ENCODE data around the gene DNAH8. TPM values are rescaled to one million over a fixed set of nuclear protein-coding genes. Genes with fewer than 3 reads are reported as not detected.

The DNAH8 gene
- total RNA-seq, 1 experiment from 2014 or later = not detected

- no TSS peak for BruUV-seq (replicated peaks)
- Histone ChIP-seq H4K20me1 (ENCODE audit: insufficient read depth) (no peaks in the 10 kb centered on the region), H3K79me2 (ENCODE audit: insufficient read depth, low read length) (no peaks in the 10 kb centered on the region), H2AFZ (ENCODE audit: low read depth, low read length, poor library complexity, severe bottlenecking) (no peak overlapping the region), H3K4me2 (ENCODE audit: low read length) (no peak overlapping the region), H3K9ac (ENCODE audit: low read length) (no peak overlapping the region), H3K36me3 (ENCODE audit: control insufficient read depth in 1 of 2, insufficient read depth in 2 of 2, low read length in 2 of 2) (no peaks in the 10 kb centered on the region), H3K27me3 (ENCODE audit: insufficient read depth, low read length) (peaks cover 48% of the 10 kb centered on the region), H3K9me2 (ENCODE audit: insufficient read depth) (no peaks in the 10 kb centered on the region), H3K9me3 (ENCODE audit: control insufficient read depth in 1 of 2, insufficient read depth in 1 of 2, low read depth in 1 of 2, low read length in 2 of 2) (no peaks in the 10 kb centered on the region), H3K4me1 (ENCODE audit: control insufficient read depth in 1 of 2, insufficient read depth in 2 of 2, low read length in 2 of 2) (no peaks in the 10 kb centered on the region), H3K27ac (ENCODE audit: low read depth, low read length) (no peak overlapping the region), H3K4me3 (replicated peaks in 1 of 2; ENCODE audit: low read depth in 1 of 2, low read length in 2 of 2) (no peak overlapping the region)
- RAD21 ChIA-PET (ENCODE audit: low non-redundant PET in 1 of 2, low total read pairs in 2 of 2, uncharacterized antibody in 2 of 2, unreplicated experiment in 2 of 2) = interaction anchor here in 1 of 2 experiments (0.6 kb wide), 1 partner anchor 13 kb away, joined by 3 read pairs; no protein-coding TSS in a partner anchor
- intact Hi-C loops (cut with micrococcal nuclease) = no loop called here
- no peak for DNase-seq (ENCODE audit: low read depth, low spot score)
- TF ChIP-seq MAX (IDR thresholded peaks at IDR 0.05) (no peak), POLR2A (IDR thresholded peaks at IDR 0.05; ENCODE audit: borderline replicate concordance, extremely low read depth, insufficient read depth, insufficient read length) (no peak), ZBTB33 (IDR thresholded peaks at IDR 0.05; ENCODE audit: extremely low read depth, insufficient replicate concordance, low read length) (no peak), SIN3A (IDR thresholded peaks at IDR 0.05; ENCODE audit: low read depth) (no peak), YY1 (IDR thresholded peaks at IDR 0.05; ENCODE audit: extremely low read depth, insufficient replicate concordance, low read depth, low read length) (no peak), EGR1 (IDR thresholded peaks at IDR 0.05; ENCODE audit: low read depth) (no peak), SRF (IDR thresholded peaks at IDR 0.05; ENCODE audit: low read depth) (no peak), EZH2phosphoT487 (IDR thresholded peaks at IDR 0.05; ENCODE audit: borderline replicate concordance) (no peak), ATF3 (IDR thresholded peaks at IDR 0.05) (no peak), ELF1 (IDR thresholded peaks at IDR 0.05; ENCODE audit: borderline replicate concordance, low read depth) (no peak), JUND (IDR thresholded peaks at IDR 0.05) (no peak), REST (IDR thresholded peaks at IDR 0.05; ENCODE audit: low read depth) (no peak), CTCF (IDR thresholded peaks at IDR 0.05 in 2 of 3, conservative IDR thresholded peaks at IDR 0.05 in 1 of 3; ENCODE audit: borderline replicate concordance in 1 of 3, insufficient read depth in 1 of 3, low read depth in 2 of 3, low read length in 2 of 3) (no peak), POLR2AphosphoS5 (IDR thresholded peaks at IDR 0.05; ENCODE audit: low read depth, low read length) (no peak)
- POLR2A ChIA-PET = no interaction called here
- CTCF ChIA-PET = no interaction called here
- ATAC-seq = no peak
These were observed 192.2 kb downstream of the DNAH8 start for GRCh38 chr6:38907264-38907663.
